SHP77 treated with DMSO at 0.1 percent for 48 hours (cell line): Measurements from ENCODE around the gene LRRFIP1.
A peak's percentile ranks its signal among the peaks of the same experiment; 100 is the strongest.
"Not testable (repeated sequence)": the region's sequence is repeated elsewhere in the genome, so short reads cannot be mapped to it uniquely, and the experiment has no call there.

Experiments
- DNase-seq: peaks from one replicate; lab custom pipeline; 2025; lab: John Stamatoyannopoulos, UW

The LRRFIP1 gene

DNA sequence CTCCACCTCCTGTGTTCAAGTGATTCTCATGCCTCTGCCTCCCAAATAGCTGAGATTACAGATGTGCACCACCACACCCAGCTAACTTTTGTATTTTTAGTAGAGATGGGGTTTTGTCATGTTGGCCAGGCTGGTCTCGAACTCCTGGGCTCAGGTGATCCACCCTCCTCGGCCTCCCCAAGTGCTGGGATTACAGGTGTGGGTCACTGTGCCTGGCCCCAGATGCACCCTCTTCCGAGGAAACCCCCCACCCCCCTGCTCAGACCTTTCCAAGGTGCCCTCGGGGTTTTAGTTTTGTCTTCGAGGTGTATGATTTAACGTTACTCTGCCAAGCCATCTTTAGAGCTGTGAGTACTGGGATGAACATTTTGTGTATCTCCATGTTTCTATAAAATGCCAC is 61.2 kb downstream of the LRRFIP1 start:
- DNase-seq, result not testable (repeated sequence)

DNA sequence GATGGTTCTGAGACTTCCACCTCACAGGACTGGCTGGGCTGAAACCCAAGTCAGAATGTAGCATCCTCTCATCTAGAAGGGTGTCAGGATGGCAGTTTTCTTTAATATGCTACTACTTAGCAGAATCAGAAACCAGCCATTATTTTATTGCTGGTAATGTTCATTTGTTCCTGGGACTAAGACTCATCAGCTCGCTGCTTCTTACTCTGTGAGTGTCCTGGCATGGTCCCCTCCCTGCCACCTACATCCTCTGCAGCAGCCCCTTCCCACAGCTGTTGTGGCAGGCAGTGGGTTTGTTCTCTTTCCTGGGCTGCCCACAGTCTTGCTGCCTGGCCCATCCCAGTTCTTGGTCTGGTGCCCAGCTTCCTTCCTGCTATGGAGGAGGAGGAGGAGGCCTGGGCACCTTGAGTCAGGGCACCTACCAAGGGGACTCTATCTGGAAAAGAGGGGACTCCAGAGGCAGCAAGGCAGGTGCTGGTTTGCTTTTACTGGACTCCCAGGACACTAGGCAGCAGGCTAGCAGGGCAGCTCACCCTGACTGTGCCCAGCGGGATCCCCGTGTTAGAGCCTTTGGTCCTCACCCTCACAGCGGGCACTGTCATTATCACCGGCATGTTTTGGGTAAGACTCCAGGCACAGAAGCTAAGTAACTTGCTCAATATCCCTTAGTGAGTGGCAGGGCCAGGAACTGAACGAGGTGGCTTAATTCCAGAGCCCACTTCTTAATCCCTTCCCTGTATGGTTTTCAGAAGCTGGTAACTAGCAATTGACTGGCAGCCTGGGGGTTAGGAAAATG is 62.1 kb downstream of the LRRFIP1 start:
- no peak for DNase-seq

DNA sequence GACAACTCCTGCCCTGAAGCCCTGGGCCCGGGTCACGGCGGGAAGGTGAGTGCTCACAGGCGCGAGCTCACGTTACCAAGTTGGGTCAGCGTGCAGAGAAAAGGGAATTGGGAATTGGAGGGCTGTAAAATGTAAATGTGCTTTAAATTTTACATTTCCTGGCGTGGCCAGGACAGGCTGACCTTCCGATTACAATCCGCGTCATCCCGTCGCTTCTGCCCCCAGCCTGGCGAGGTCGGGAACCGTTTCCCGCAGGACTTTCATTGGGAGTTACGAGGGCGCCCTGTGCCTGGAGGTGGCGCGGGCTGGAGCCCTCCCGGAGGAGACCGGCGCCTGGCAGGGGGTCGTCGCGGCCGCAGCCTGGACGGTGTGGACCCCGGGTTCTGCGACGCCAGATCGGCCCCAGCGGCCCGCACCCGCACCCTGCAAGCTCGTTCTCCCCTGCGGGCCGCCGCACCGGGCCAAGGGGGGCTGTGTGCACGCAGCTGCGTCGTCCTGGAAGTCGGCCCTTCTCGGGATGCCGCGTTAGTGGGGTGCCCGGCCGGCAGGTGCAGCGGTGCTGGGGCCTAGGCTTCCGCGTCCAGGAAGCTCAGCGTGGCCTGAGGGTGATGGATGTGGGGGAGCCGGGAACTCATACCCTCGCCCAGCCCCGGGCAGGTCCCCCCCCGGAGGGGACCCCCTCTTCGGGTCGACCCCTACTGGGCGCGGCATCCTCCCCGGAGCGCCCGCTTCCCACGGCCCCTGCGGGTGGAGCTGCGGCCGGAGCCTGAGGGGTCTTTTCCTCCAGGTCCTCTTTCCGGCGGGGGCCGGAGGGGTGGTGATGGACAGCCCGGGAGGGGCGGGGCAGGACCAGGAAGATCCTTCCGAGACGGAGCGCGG is 63.9 kb downstream of the LRRFIP1 start:
- no peak for DNase-seq

DNA sequence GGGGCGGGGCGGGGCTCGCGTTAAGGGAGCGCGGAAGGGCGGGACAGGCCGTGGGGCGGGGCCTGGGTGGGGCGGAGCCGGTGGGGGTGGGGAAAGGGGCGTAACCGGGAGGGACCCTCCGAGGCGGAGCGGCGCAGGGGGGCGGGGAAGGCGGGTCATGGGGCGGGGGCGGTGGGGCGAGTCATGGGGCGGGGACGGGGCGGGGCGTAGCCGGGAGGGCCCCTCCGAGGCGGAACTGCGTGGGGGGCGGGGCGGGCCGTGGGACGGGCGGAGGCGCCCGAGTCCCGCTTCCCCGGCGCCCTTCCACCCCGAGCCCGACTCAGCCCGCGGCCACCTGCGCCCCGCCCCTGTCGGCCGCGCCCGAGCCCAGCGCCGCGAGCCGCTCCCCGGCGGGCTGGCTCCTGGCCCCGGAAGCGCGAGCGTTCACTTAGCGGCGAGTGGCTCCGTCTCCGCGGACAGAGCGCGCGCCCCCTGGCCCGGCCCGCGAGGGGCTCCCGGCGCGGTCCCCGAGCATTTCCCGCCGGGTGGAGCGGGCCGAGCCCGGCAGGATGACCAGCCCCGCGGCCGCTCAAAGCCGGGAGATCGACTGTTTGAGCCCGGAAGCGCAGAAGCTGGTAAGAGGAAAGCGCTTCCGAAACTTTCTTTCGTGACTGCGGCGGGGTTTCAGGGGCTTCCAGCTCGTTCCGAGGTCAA is 64.7 kb downstream of the LRRFIP1 start:
- DNase-seq, result peak; percentile 68

DNA sequence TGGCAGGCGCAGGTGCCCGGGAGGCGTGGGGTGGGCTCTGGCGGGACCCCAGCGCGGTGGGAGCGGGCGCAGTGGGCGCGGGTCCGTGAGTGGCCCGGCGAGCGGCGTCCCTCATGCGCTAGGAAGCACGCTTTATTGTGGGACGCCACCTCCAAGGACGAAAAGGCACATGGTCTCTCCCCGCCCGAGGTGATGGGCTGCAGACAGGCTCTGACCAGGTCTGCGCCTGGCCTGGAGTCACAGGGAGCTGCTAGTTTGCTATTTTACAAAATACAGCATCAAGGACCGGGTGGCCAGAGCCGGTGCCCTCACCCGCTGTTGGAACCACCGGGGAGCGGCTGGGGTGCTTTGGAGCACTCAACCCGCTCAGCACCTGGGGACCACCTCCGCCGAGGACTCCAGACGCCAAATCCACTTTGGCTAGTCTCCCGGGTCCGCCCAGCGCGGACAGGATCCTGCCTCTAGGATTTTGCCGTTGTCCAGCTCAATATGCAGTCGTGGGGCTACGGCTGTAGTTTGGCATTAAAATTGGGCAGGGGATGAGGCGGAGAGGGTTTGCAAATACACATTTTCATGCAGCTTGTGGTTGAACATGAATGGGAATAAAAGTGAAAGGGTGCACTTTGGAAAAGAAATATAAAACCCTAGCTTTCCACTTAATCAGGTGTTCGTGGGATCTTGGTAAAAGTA is 65.4 kb downstream of the LRRFIP1 start:
- DNase-seq, result no peak

DNA sequence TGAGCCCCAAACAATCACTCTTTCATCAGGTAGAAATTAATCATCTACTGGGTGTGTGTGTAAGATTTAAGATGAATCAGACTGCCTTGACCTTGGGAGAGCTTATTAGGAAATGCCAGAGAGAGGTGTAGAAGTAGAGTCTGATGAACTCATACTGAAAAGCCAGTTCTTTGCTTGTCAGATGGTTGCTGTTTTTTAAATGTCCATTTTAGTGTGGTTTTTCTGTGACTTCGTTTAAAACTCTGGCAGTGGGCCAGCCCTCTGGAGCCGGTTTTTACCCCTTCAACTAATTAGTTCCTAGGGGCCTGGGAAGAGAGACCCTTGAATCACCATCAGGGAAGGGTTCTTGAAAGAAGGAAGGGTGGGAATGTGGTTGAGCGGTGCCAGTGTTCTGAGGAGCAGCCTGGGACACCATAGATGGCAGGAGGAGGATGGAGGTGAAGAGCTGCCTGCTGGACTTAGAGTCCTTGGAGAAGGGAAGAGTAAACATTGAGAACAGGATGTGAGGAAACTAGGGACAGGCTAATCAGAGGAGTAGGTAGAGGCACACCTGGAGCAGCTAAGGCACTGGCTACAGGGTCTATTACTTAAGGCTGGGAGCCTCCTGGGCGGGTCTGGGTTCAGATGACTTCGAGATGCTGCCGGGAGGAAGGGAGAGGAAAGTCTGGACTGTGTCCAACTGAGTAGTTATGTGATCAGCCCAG is 66.1 kb downstream of the LRRFIP1 start:
- no peak for DNase-seq

DNA sequence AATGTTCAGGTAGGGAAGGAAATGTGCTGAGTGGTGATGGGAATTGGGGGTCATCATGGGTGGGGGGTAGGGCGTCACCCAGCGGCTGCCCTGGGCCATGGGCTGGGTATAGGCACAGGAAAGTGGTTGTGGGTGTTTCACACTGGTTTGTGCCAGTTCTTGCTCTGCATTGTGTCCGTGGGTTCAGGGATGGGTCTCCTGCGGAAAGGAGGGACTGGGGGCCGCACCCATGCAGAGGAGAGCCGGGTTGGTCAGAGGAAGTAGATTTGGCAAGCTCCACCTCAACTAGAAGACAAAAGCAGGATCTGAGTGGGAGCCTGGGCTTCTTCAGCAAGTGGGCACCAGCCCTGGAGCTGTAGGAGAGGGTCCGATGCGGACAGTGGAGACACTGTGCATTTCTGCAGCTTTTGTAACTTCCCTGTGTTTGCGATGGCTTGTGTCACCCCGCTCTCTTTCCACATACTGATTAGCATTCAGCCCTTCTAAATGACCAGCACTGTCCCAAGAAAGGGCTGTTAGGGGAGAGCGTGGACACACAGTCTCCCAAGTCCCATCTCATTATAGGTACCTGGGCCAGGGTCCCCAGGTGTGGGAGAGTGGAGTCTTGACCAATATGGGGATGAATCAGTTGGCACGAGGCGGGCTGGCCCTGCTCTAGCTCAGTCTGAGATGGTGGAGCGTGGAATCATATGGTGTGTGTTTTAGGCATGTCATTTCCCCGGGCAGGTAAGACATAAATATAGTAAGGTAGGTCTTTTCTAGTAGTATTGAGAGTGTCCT is 67.2 kb downstream of the LRRFIP1 start:
- DNase-seq, result no peak

DNA sequence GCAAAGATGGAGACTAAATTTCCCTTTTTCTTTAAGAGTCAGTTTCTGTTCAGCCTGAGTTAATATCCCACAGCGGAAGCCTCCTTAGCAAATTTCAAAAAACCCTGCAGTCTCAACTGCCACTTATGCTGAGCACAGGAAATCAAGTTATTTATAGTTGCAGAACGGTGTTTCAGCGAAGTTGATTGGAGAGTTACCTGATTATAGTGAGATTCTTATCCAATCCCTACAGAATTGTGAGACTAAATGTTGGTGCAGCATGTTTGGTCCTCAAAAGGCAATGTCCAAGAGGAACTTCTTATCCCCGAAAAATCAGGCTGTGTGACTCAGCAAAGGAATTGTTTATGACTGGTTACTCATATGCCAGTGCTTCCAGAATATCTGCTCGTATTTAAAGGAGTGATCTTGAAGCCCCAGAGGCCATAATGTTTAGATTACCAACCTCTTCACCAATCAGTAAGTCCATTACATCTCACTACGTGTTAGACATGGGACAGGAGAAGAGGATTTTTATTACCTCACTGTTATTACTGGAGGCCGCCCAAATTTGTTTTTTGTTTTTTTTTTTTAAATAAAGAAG is 67.9 kb downstream of the LRRFIP1 start:
- no peak for DNase-seq

DNA sequence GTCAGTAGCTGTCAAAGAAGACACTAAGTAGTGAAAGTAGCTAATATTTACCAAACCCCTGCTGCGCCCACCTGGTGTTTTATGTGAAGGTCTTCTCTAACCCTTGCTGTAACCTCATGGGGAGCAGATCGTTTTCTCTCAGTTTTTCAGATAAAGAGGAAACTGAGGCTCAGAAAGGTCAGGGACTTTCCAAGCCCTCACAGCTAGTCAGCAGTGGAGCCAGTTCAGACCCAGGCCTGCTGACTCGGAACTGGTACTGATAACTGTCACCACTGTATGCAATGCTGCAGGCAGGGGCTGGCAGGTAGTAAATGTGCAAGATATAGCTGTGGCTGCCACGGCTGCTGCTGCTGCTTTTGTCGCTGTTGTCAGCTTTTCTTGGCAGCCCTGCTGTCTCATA is 69.1 kb downstream of the LRRFIP1 start:
- no peak for DNase-seq

DNA sequence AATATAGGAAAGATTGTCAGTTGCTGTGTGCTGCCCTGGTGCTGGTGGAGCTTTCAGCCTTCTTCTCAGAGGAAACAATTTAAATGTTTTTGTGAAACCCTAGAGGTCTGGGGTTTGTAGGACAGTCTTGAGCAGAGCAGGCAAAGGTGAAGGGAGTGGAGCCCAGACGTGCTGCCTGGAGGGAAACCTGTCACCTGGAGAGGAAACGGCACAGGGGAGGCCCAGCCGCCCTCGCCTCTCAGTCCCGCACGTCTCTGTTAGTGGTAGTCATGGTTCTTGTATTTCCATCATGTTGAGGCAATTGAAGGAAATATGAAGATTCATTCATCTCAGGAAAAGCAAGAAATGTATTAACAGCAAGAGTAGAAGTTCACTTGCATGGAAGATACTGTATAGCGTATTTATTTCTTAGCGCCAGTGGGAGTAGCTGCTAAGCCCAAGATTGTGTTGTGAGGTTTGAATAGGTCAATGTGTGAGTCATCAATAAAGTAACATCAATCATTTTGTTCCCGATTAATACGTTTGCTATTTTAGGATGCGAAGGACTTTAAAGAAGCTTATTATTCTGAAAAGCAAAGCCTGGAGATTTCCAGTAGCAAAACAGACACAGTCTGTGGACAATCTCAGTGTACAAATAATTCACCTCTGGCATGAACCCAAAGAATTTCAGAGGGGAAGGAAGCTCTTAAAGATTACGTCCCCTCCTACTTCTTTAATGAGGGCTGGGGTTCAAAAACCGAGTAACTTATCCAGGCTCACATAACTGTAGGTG is 70.4 kb downstream of the LRRFIP1 start:
- no peak for DNase-seq

DNA sequence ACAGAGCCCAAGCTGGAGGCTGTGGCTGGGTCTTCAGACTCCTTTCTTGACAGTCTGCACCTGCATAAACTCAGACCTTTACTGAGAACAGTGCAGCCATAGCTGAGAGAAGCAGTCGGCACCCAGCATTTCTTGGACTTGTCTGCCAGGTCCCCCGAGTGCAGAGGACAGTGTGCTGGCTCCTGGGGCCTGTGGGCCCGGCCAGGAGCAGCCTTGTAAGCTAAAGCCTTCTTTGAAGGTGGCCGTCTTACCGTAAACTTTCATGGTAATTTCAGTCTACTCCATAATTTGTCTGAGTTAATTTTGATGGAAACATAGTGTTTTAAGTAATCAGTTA is 70.9 kb downstream of the LRRFIP1 start:
- no peak for DNase-seq

DNA sequence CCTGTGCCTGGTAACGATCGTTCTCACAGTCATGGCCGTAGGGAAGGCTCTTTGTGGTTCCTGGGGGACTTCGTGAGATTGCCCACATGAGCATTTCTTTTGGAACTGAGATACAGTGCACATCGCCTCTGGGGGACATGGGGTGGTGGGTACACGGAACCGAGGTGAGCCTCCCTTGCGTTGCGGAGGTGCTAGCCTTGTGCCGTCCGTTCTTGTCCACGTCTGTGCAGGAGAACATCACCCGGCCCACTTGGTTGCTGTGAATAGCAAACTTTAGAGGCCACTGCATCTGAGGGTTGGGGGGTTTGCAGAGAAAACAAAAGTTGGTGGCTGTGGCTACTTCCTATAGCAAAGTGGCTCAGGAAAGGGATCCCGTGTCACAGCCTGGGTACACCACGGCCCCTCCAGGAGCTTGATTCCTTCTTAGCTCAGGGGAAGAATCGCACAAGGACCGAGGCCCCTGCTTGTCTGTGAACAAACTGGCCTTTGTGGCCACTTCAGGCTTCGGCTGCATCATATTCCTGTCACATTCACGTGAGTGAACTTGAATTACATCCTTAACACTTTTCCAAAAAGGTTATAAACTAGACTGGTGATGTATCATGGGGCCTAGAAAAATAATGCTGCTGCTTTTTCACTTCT is 72.6 kb downstream of the LRRFIP1 start:
- no peak for DNase-seq

DNA sequence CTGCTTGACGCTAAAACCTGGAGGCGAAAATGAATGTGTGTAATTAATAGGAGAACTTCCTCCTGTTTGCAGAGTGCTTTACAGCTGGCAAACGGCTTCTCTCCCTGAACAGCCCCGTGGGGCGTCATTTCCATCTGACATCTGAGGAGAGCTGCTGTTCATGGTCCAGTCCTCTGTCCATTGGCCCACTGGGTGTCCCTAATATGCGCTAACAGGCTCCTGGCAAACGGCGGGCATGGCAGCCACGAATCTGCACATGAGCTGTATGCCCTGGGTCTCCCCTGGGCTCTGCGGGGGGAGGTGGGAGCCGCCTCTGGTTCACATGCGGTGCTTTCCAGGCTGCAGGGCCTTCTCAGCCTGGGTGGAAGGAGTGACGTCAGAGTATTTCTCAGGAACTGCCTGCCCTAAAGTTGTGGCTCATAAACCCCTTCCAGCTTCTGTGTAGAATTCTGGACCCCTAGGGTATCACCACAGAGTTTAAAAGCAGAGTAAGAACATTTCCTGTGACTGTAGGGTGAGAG is 73.2 kb downstream of the LRRFIP1 start:
- no peak for DNase-seq

DNA sequence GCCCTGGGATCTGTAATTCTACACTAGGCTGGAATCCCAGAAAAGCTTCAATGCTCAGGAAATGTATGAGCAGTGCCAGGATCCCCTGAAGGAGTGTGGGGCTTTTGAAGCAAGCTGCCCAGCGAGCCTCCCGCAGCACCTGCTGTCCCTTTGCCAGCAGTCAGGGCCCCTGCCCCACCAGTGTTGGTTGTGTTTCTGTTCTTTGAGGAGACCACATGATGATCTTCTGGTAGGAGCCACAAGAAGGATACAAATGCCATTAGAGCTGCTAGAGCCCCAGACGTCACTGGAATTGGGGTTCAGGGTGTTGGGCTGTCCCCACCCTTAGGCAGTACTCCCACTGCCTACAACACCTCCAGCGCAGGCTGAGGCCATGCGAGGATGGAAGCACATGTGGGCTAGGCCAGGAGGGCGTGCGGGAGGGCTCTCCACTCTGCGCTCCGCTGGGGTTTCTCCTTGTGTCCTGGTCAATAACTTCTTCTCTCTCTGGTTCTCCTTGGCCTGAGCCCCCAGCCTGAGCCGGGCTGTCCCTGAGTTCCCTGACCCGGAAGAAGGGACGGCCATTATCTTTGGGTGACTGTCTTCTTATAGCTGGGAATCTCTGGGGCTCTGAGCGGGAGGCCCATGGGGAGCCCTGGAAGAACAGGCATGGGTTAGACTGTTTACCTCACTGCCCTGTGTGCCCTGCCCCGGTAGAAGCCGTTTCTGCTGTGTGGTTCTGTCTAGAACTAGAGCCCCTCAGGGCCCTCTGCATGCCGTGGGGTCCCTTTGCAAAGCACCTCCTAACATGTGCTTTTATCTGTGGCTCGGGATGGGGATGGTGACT is 73.9 kb downstream of the LRRFIP1 start:
- no peak for DNase-seq

DNA sequence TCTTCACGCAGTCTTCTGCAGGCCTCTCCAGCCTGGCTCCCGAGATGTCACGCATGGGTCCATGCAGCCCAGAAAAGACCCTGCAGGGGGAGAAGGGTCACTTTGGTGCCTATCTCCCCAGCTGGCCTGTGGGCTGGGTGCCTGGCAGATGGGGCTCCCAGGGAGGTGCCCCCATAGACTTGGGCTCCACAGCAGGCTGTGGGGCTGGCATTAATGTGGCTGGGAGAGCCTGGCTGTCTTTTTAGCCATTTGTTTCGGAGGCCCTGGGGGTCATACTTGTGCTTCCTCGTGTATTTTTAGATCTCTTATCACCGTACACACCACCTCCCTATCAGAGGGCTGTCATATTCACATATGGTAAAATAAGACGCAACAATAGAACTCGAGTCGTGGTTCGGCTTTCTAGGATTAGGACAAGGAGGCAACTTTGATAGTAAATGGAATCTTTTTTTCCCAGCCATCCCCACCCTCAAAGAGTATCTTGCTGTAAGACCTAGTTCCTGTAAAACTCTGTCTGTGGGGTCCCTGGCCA is 74.5 kb downstream of the LRRFIP1 start:
- no peak for DNase-seq

DNA sequence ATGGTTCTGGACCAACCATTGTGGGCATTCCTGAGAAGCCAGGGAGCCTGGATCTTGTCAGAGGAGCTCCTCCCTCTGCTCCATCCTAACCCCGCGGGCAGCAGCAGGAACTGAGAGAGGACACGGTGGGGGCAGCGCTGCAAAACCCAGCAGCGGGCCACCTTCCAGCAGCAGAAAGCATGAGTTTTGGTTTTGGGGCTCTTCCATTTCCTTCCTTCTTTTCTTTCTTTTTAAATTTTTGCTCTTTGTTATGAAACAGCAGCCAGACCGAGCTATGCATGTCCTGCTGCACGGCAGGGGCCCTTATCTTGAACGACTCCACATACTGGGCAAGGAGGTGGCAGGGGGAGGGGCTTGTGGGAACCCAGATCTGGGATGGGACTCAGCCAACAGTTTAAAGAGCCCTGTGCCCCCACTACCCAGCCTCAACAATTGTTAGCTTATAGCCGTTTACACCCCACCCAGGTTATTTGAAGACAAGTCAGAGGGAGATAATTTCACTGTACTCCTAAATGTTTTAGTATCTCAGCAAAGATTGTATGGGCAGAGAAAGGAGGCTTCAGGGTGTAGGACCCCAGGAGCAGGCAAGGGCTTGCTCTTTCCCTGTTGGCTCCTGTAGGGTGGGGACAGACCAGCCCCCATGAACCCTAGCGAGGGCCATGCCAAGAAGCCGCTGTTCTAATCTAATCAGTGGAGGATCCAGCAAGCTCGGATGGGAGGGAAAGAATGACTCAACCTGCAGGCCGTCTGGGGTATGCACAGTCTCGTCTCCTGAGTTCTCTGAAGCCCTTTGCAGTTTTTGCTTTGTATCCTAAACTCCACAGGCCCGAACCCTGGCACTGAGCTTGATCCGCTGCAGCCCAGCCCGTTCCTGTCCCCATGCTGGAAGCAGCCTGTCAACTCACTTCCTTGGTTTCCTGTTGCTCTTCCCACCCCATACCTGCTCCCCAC is 75.3 kb downstream of the LRRFIP1 start:
- no peak for DNase-seq
